LNCaP clone FGC (cell line): Measurements from ENCODE around the gene DCAF10.
"Not testable (repeated sequence)": the region's sequence is repeated elsewhere in the genome, so short reads cannot be mapped to it uniquely, and the experiment has no call there.

Source experiments
- DNase-seq: peaks from one replicate; pipeline ENCODE4 v3.0.0-alpha.2; 2011; ENCODE audit warnings: low read depth
- H3K4me3 ChIP-seq: 2 replicates; pipeline ENCODE4 v1.5.1; 2011; ENCODE audit warnings: mild to moderate bottlenecking, low read depth, low read length, control low read depth
- CTCF ChIP-seq: IDR thresholded peaks from 2 replicates; pipeline ENCODE4 v1.5.1; 2012; ENCODE audit warnings: mild to moderate bottlenecking; ENCODE audit not compliant: control insufficient read depth, insufficient read depth; ENCODE audit errors: extremely low read depth

The DCAF10 gene, protein sequence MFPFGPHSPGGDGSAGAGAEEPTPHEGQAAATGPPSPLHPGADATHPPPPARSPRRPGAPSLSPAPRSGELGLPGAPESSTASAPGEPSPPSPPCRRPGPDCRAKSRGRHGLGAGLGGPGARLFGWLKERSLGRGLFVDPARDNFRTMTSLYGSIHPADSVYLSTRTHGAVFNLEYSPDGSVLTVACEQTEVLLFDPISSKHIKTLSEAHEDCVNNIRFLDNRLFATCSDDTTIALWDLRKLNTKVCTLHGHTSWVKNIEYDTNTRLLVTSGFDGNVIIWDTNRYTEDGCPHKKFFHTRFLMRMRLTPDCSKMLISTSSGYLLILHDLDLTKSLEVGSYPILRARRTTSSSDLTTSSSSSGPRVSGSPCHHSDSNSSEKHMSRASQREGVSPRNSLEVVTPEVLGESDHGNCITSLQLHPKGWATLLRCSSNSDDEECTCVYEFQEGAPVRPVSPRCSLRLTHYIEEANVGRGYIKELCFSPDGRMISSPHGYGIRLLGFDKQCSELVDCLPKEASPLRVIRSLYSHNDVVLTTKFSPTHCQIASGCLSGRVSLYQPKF

DNA sequence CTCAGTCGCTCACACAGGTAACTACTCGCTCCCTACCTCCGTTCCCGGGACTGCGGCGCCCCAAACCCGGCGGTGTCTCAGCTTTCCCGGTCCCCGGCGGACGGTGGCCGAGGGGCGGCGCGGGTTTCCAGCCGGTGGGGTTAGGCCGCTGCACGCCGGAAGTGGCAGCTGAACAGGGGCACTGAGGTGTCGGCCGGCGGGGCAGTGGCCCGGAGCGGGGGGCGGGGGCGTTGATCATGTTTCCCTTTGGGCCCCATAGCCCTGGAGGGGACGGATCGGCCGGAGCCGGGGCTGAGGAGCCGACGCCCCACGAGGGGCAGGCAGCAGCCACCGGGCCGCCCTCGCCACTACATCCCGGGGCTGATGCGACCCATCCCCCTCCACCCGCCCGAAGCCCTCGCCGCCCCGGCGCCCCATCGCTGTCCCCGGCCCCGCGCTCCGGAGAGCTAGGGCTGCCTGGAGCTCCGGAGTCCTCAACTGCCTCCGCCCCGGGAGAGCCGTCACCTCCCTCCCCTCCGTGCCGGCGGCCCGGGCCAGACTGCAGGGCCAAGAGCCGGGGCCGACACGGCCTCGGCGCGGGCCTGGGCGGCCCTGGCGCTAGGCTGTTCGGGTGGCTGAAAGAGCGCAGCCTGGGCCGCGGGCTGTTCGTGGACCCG lies at the start of gene DCAF10:
Gene DCAF10, plus strand, starts transcription at position 167 of the 656 bp plus-strand sequence. Its CDS starts 70 bp downstream, at position 237.
- H3K4me3 ChIP-seq: peak within 1 kb of the TSS; percentile 82
- no peak for DNase-seq
- peak; percentile 11; the same call in 1 of the 2 replicates for TF ChIP-seq CTCF

- H3K4me3 ChIP-seq: no peak overlapping the region
- TF ChIP-seq CTCF: no peak
- DNase-seq: no peak
Observed at GRCh38 chr9:37751186-37751585, 49.4 kb upstream of the DCAF10 start.

DNA sequence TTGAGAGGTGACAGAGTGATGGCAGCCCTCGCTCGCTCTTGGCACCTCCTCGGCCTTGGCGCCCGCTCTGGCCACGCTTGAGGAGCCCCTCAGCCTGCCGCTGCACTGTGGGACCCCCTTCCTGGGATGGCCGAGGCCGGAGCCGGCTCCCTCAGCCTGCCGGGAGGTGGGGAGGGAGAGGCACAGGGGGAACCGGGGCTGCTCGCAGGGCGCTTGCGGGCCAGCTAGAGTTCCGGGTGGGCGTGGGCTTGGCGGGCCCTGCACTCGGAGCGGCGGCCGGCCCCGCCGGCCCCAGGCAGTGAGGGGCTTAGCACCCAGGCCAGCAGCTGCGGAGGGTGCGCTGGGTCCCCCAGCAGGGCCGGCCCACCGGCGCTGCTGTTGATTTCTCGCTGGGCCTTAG lies 48.9 kb upstream of the DCAF10 start:
- DNase-seq, H3K4me3 ChIP-seq: not testable (repeated sequence)

GRCh38 chr9:37752112-37752511 lies 48.5 kb upstream of the DCAF10 start:
- DNase-seq, H3K4me3 ChIP-seq: not testable (repeated sequence)

DNA sequence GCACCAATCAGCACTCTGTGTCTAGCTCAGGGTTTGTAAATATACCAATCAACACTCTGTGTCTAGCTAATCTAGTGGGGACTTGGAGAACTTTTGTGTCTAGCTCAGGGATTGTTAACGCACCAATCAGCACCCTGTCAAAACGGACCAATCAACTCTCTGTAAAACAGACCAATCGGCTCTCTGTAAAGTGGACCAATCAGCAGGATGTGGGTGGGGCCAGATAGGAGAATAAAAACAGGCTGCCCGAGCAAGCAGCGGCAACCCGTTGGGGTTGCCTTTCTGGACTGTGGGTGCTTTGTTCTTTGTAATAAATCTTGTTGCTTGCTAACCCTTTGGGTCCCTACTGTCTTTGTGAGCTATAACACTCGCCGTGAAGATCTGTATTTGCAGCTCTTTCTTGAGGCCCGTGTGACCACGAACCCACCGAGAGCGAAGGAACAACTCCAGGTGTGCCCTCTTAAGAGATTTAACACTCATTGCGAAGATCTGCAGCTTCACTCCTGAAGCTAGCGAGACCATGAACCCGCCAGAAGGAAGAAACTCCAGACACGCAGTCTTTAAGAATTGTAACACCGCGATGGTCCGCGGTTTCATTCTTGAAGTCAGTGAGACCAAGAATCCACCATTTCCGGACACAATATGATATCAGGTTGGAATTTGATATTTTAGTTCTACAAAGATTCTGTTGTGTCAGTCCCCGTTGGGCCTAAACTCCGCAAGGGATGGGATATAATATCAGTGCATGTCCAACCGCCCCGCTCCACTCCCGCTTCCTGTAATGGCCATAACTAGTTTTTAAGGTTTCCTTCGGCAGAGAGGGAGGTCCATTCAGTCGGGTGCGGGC lies 47.7 kb upstream of the DCAF10 start:
- peak overlapping the region; percentile 66 for H3K4me3 ChIP-seq
- no peak for DNase-seq
- TF ChIP-seq CTCF: no peak

GRCh38 chr9:37753489-37754190 lies 47.0 kb upstream of the DCAF10 start, which contains the start of gene TRMT10B:
Gene TRMT10B (plus strand): TSS chr9:37753805. CDS start chr9:37761932, 8,127 bp downstream.
- H3K4me3 ChIP-seq: peak within 1 kb of the TSS; percentile 66
- DNase-seq: no peak
- no peak for TF ChIP-seq CTCF

- DNase-seq: no peak
- no peak overlapping the region for H3K4me3 ChIP-seq
- no peak for TF ChIP-seq CTCF
Observed at GRCh38 chr9:37758747-37759146, 41.9 kb upstream of the DCAF10 start.
